Psoas muscle (tissue), 8 donors: ENCODE measurements around the gene ZNF618. TPM values are rescaled to one million over a fixed set of nuclear protein-coding genes. Genes with fewer than 3 reads are reported as not detected.

Source experiments
- ATAC-seq, 4 donors: fragments of 200-7000 bp; cut with Tn5 transposase; one replicate each; pipeline ENCODE4 v1.9.1; 2020; ENCODE audit warnings: moderate library complexity in 3 of 4, mild to moderate bottlenecking in 2 of 4
- DNase-seq, 2 donors: peaks; one replicate each; pipeline ENCODE4 v3.0.0-alpha.2; 2020
- H3K27ac ChIP-seq: fragments of 200-600 bp; one replicate; pipeline ENCODE4 v1.8.0; 2022
- H3K27me3 ChIP-seq, 3 donors: fragments of 200-600 bp in 1 of 3; one replicate each; pipeline versions ENCODE4 v1.6.1 to v1.8.0; 2013 to 2022; ENCODE audit warnings: low read length in 2 of 3, mild to moderate bottlenecking in 2 of 3, moderate library complexity in 1 of 3; ENCODE audit not compliant: insufficient read depth in 3 of 3
- H3K36me3 ChIP-seq, 2 donors: fragments of 200-600 bp in 1 of 2; one replicate each; pipeline versions ENCODE4 v1.6.1 to v1.8.0; 2013 to 2022; ENCODE audit warnings: low read depth in 1 of 2, mild to moderate bottlenecking in 1 of 2, moderate library complexity in 1 of 2; ENCODE audit not compliant: insufficient read depth in 1 of 2
- H3K4me1 ChIP-seq: fragments of 200-600 bp; one replicate; pipeline ENCODE4 v1.8.0; 2022
- H3K4me3 ChIP-seq: fragments of 200-600 bp; one replicate; pipeline ENCODE4 v1.8.0; 2022; ENCODE audit warnings: mild to moderate bottlenecking
- H3K9me3 ChIP-seq: fragments of 200-600 bp; one replicate; pipeline ENCODE4 v1.8.0; 2022
- WGBS, 3 donors: extraction: QIAGEN DNeasy Blood & Tissue Kit; methylation state at CpG; one replicate each; pipeline versions ENCODE4 v1.1.6 to v1.1.7; 2013; 5-methylcytosine and 5-hydroxymethylcytosine counted together
- intact Hi-C, 2 donors: fragments of 100-400 bp; cut with DNase I; formaldehyde crosslinking; loops; one replicate each; pipeline versions ENCODE4 v1.11.0 to v1.14.2; 2022
- polyA plus RNA-seq, 3 donors: library from polyadenylated mRNA; stranded (reverse); fragments of 200-250 nt; gene quantifications; one replicate each; pipeline ENCODE4 v1.2.3, GENCODE V29; 2013
- total RNA-seq, 4 donors: library from RNA; stranded (reverse); fragmentation: NEBNext Ultra II Directional in 2 of 4; extraction: Animal tissue kit (Norgen Biotek cat#: 25700) in 2 of 4; gene quantifications; one replicate each; pipeline versions ENCODE4 v1.2.1 to v1.2.4, GENCODE V29; 2021 to 2023
- TF ChIP-seq, protein P1 (sequence below): fragments of 200-600 bp; IDR thresholded peaks from one replicate; pipeline ENCODE4 v1.8.0; 2022; ENCODE audit warnings: antibody characterized with exemption
- donor health status: healthy with polysubstance abuse.
- donor health status: DM: no; HTN: no; CAD: no; lungs with moderate emphysema.
- donor health status: Bipolar disorder and iron deficiency.
- donor health status: healthy.
- donor health status: DM: yes; HTN: yes; CAD: no.
- donor health status: DM: no; HTN: no; CAD: no.
- donor health status: DM: no; HTN: no; CAD: no.
- donor health status: DM: yes; HTN: yes; CAD: no.

The ZNF618 gene
- total and polyA plus RNA-seq, 7 donors, result 0.31 to 2.7 (median 1.2) TPM

GRCh38 chr9:114099669-114100270, 223.7 kb downstream of the ZNF618 start:
- intact Hi-C loops, result no loop called here
- peaks cover 0 to 23% (median 2%) of the 10 kb centered on the region in 3 donors for H3K27me3 ChIP-seq

GRCh38 chr9:114100536-114100935, 224.4 kb downstream of the ZNF618 start:
- Histone ChIP-seq H3K27me3 (peaks cover 0 to 23% (median 2%) of the 10 kb centered on the region in 3 donors), H3K4me1 (no peaks in the 10 kb centered on the region), H3K9me3 (no peaks in the 10 kb centered on the region), H3K36me3 (no peaks in the 10 kb centered on the region), H3K27ac (no peak overlapping the region), H3K4me3 (no peak overlapping the region)
- TF ChIP-seq, protein P1, sequence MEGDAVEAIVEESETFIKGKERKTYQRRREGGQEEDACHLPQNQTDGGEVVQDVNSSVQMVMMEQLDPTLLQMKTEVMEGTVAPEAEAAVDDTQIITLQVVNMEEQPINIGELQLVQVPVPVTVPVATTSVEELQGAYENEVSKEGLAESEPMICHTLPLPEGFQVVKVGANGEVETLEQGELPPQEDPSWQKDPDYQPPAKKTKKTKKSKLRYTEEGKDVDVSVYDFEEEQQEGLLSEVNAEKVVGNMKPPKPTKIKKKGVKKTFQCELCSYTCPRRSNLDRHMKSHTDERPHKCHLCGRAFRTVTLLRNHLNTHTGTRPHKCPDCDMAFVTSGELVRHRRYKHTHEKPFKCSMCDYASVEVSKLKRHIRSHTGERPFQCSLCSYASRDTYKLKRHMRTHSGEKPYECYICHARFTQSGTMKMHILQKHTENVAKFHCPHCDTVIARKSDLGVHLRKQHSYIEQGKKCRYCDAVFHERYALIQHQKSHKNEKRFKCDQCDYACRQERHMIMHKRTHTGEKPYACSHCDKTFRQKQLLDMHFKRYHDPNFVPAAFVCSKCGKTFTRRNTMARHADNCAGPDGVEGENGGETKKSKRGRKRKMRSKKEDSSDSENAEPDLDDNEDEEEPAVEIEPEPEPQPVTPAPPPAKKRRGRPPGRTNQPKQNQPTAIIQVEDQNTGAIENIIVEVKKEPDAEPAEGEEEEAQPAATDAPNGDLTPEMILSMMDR, result no peak
- DNase-seq (no peak), ATAC-seq (no peak)
- 94 to 96% (median 95%) methylated on average over 1 of the region's 1 CpG for WGBS, 3 donors
- intact Hi-C loops, result no loop called here

More at GRCh38 chr9:114099669-114100270, 223.7 kb downstream of the ZNF618 start:
- Histone ChIP-seq H3K27ac (no peak overlapping the region), H3K4me3 (no peak overlapping the region), H3K9me3 (no peaks in the 10 kb centered on the region), H3K4me1 (no peaks in the 10 kb centered on the region), H3K36me3 (no peaks in the 10 kb centered on the region)
- TF ChIP-seq, protein P1, result no peak
- 71 to 77% (median 76%) methylated on average over 2 of the region's 2 CpGs for WGBS, 3 donors
- DNase-seq (no peak), ATAC-seq (no peak)

GRCh38 chr9:114102484-114102883, 226.4 kb downstream of the ZNF618 start:
- no peaks in the 10 kb centered on the region for H3K36me3 ChIP-seq
- DNase-seq (no peak), ATAC-seq (no peak)
- no peaks in the 10 kb centered on the region for H3K4me1 ChIP-seq
- intact Hi-C loops, result no loop called here
- H3K4me3 ChIP-seq, result no peak overlapping the region
- no peak overlapping the region for H3K27ac ChIP-seq
- TF ChIP-seq, protein P1, result no peak
- H3K9me3 ChIP-seq, result no peaks in the 10 kb centered on the region
- H3K27me3 ChIP-seq, result peaks cover 0 to 13% (median 2%) of the 10 kb centered on the region in 3 donors

DNA sequence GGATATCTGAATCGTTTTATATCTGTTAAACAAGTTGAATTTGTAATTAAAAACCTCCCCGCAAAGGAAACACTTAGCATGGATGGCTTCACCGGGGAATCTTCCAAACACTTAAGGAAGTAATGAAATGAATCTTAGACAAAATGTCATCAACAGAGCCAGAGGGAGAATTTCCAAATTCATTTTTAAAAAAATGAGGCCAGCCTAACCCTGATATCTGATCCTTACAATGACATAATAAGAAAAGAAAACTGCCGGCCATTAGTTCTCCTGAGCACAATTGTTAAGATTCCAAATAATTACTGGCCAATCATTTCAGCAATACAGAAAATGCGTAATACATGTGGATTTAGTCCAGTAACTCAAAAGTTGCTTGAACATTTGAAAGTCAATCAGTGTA, 229.1 kb downstream of the ZNF618 start:
- H3K4me1 ChIP-seq, result no peaks in the 10 kb centered on the region
- DNase-seq (no peak), ATAC-seq (no peak)
- H3K27me3 ChIP-seq, result no peaks in the 10 kb centered on the region
- H3K4me3 ChIP-seq, result no peak overlapping the region
- H3K36me3 ChIP-seq, result no peaks in the 10 kb centered on the region
- H3K9me3 ChIP-seq, result no peaks in the 10 kb centered on the region
- WGBS, 3 donors, result 60 to 66% (median 61%) methylated on average over 5 of the region's 5 CpGs
- no peak overlapping the region for H3K27ac ChIP-seq
- intact Hi-C loops, result loop anchor here in 1 of 2 donors (5.0 kb wide), 1 partner anchor 167 kb away; no protein-coding TSS in a partner anchor
- TF ChIP-seq, protein P1, result no peak

Other genes with a start within 250 kb of the ZNF618 start
- gene AMBP, start 202.0 kb downstream of the ZNF618 start, total RNA-seq, result under 1 TPM in 2 of 4 donors, not detected in 2; 0.16 to 0.84 TPM
- not detected for gene AMBP, start 202.0 kb downstream of the ZNF618 start, polyA plus RNA-seq
- under 1 TPM in 1 of 4 donors, not detected in 3; 0.13 TPM for gene KIF12, start 223.0 kb downstream of the ZNF618 start, total RNA-seq
- gene KIF12, start 223.0 kb downstream of the ZNF618 start, polyA plus RNA-seq, result under 1 TPM in 2 of 3 donors, not detected in 1; 0.03 to 0.04 TPM